ENCODE measurements around the gene ABTB2.

GRCh38 chr11:34290926-34291325 lies 66.9 kb downstream of the ABTB2 start:
- TF ChIP-seq CTCF (conservative IDR thresholded peaks at IDR 0.05), result no peak
- TF ChIP-seq ZFX (IDR thresholded peaks at IDR 0.05), result no peak
